A549 (cell line): ENCODE measurements around the gene PEX11B. TPM values are rescaled to one million over a fixed set of nuclear protein-coding genes. Genes with fewer than 3 reads are reported as not detected.

Experiments
- ATAC-seq, 2 experiments: fragments of 200-7000 bp in 1 of 2; fragments of >200 bp in 1 of 2; cut with Nextera tagmentation in 1 of 2; cut with Tn5 transposase in 1 of 2; 3 replicates each; pipeline versions ENCODE4 v1.8.0 to v1.9.1; 2018 to 2020; ENCODE audit warnings: mild to moderate bottlenecking in 1 of 2, moderate library complexity in 1 of 2
- CTCF ChIA-PET: fragments of 300-600 bp; sonication (Branson Sonifier 250); formaldehyde crosslinking; extraction: SDS; loops from one replicate; lab custom pipeline; 2021; ENCODE audit warnings: antibody characterized with exemption, inconsistent platforms; lab: Yijun Ruan, JAX
- POLR2A ChIA-PET: fragments of 350-600 bp; formaldehyde crosslinking; extraction: SDS; loops from one replicate; lab custom pipeline; 2021; ENCODE audit warnings: antibody characterized with exemption, inconsistent platforms; lab: Yijun Ruan, JAX
- DNase-seq, 2 experiments: peaks; one replicate each; pipeline versions ENCODE4 v3.0.0 to v3.0.0-alpha.2; 2011 to 2016; ENCODE audit warnings: low read depth in 1 of 2, low spot score in 1 of 2
- FAIRE-seq: peaks from 2 replicates; lab custom pipeline; 2011; peaks lifted over from hg19 to GRCh38; lab: Jason Lieb, UNC
- H3K27ac ChIP-seq, 2 experiments: fragments of >200 bp; sonication (Bioruptor Twin); formaldehyde crosslinking; 3 replicates each; pipeline ENCODE4 v1.5.1; 2016 to 2017
- H3K4me1 ChIP-seq: fragments of >200 bp; sonication (Bioruptor Twin); formaldehyde crosslinking; 3 replicates; pipeline ENCODE4 v1.6.1; 2016
- H3K4me2 ChIP-seq: fragments of >200 bp; sonication (Bioruptor Twin); formaldehyde crosslinking; 3 replicates; pipeline ENCODE4 v1.6.1; 2016
- H3K4me3 ChIP-seq: fragments of >200 bp; sonication (Bioruptor Twin); formaldehyde crosslinking; 3 replicates; pipeline ENCODE4 v1.5.1; 2016
- H3K9me3 ChIP-seq: fragments of >200 bp; sonication (Bioruptor Twin); formaldehyde crosslinking; 3 replicates; pipeline ENCODE4 v1.6.1; 2016
- ATOH8 ChIP-seq: fragments of 250-450 bp; sonication (Bioruptor Pico); IDR thresholded peaks from 2 replicates; pipeline ENCODE4 v1.5.0; 2020; ENCODE audit warnings: low read depth, mild to moderate bottlenecking, moderate library complexity
- BHLHE40 ChIP-seq: IDR thresholded peaks from 2 replicates; pipeline ENCODE4 v1.6.1; 2012; ENCODE audit warnings: low read depth, low read length, inconsistent platforms
- CBX8 ChIP-seq: fragments of 200-600 bp; sonication (generic); IDR thresholded peaks from 2 replicates; pipeline ENCODE4 v1.6.1; 2016
- CHD2 ChIP-seq: fragments of 150-350 bp; IDR thresholded peaks from 2 replicates; pipeline ENCODE4 v1.6.1; 2014; ENCODE audit warnings: low read length; ENCODE audit not compliant: partially characterized antibody
- CTCF ChIP-seq: fragments of >200 bp; sonication (Bioruptor Twin); formaldehyde crosslinking; IDR thresholded peaks from 3 replicates; pipeline ENCODE4 v1.5.1; 2016
- E2F6 ChIP-seq: IDR thresholded peaks from 2 replicates; pipeline ENCODE4 v1.6.1; 2012; ENCODE audit warnings: low read depth, borderline replicate concordance
- EHF ChIP-seq: fragments of 250-450 bp; sonication (Bioruptor Pico); IDR thresholded peaks from 2 replicates; pipeline ENCODE4 v1.5.0; 2020; ENCODE audit warnings: mild to moderate bottlenecking
- EHMT2 ChIP-seq: fragments of 200-600 bp; sonication (generic); IDR thresholded peaks from 2 replicates; pipeline ENCODE4 v1.6.1; 2016; ENCODE audit warnings: antibody characterized with exemption, low read depth, mild to moderate bottlenecking, moderate library complexity
- EP300 ChIP-seq, 2 experiments: fragments of >200 bp; sonication (Bioruptor Twin); formaldehyde crosslinking; IDR thresholded peaks; 2 replicates in 1 of 2; 3 replicates in 1 of 2; pipeline ENCODE4 v1.6.1; 2016 to 2017
- GATA3 ChIP-seq: IDR thresholded peaks from 2 replicates; pipeline ENCODE4 v1.6.1; 2012; ENCODE audit warnings: borderline replicate concordance
- HDAC2 ChIP-seq: fragments of 200-600 bp; sonication (generic); IDR thresholded peaks from 2 replicates; pipeline ENCODE4 v1.6.1; 2016
- JUN ChIP-seq, 2 experiments: fragments of >200 bp; sonication (Bioruptor Twin); formaldehyde crosslinking; IDR thresholded peaks; 2 replicates in 1 of 2; 3 replicates in 1 of 2; pipeline ENCODE4 v1.6.1; 2016 to 2017
- JUNB ChIP-seq: fragments of >200 bp; sonication (Bioruptor Twin); formaldehyde crosslinking; IDR thresholded peaks from 2 replicates; pipeline ENCODE4 v1.6.1; 2016
- KDM1A ChIP-seq: fragments of 200-600 bp; sonication (generic); IDR thresholded peaks from 2 replicates; pipeline ENCODE4 v1.6.1; 2016; ENCODE audit warnings: low read depth, mild to moderate bottlenecking
- MAFK ChIP-seq: fragments of 450-650 bp; IDR thresholded peaks from 2 replicates; pipeline ENCODE4 v1.6.1; 2014; ENCODE audit not compliant: partially characterized antibody
- MAX ChIP-seq: IDR thresholded peaks from 2 replicates; pipeline ENCODE4 v1.6.1; 2012
- NFE2L2 ChIP-seq: fragments of 150-350 bp; conservative IDR thresholded peaks from 2 replicates; pipeline ENCODE4 v1.6.1; 2014; ENCODE audit warnings: low read length
- NPAS2 ChIP-seq: fragments of 250-450 bp; sonication (Bioruptor Pico); IDR thresholded peaks from 2 replicates; pipeline ENCODE4 v1.8.0; 2022; ENCODE audit warnings: mild to moderate bottlenecking, moderate library complexity, borderline replicate concordance
- NR3C1 ChIP-seq: fragments of >200 bp; sonication (Bioruptor Twin); formaldehyde crosslinking; IDR thresholded peaks from 3 replicates; pipeline ENCODE4 v1.6.1; 2017
- PBX3 ChIP-seq: IDR thresholded peaks from 2 replicates; pipeline ENCODE4 v1.6.1; 2012
- RCOR1 ChIP-seq: fragments of 150-350 bp; IDR thresholded peaks from 2 replicates; pipeline ENCODE4 v1.6.1; 2014; ENCODE audit warnings: antibody characterized with exemption, low read length, low read depth
- TFCP2L1 ChIP-seq: fragments of 250-450 bp; sonication (Bioruptor Pico); IDR thresholded peaks from 2 replicates; pipeline ENCODE4 v1.5.0; 2021; ENCODE audit warnings: mild to moderate bottlenecking
- ZFP36 ChIP-seq: fragments of 450-650 bp; IDR thresholded peaks from 2 replicates; pipeline ENCODE4 v1.6.1; 2014; ENCODE audit warnings: borderline replicate concordance; ENCODE audit not compliant: partially characterized antibody
- WGBS: methylation state at CpG from one replicate; pipeline ENCODE4 v1.1.6; 2017; ENCODE audit errors: missing lambda C conversion rate; 5-methylcytosine and 5-hydroxymethylcytosine counted together
- polyA plus RNA-seq, 4 experiments: library from polyadenylated mRNA; depleted of rRNA in 3 of 4; stranded (reverse); fragments of >200 nt; fragmentation: RNase III in 1 of 4; extraction: RNeasy Plus Mini Kit Qiagen cat#74134 plus additional on column Dnase treatment in 1 of 4; gene quantifications; 2 replicates in 3 of 4; 3 replicates in 1 of 4; pipeline ENCODE4 v1.2.3, GENCODE V29; 2011 to 2017

PEX11B gene
- polyA plus RNA-seq, 2 of the 4 experiments (the other 2 are of a cell fraction) = 13.9 to 40.6 TPM

GRCh38 chr1:145912128-145912641 lies 6.3 kb downstream of the PEX11B start (continued):
- TF ChIP-seq NFE2L2 (no peak), MAFK (no peak)

- POLR2A ChIA-PET = interaction anchor here (1.3 kb wide), 1 partner anchor 50 kb away, joined by 4 read pairs; the partner anchor contains the start of gene PIAS3
- FAIRE-seq = no peak
- H3K9me3 ChIP-seq = no peaks in the 10 kb centered on the region
- no peak for ATAC-seq
- peaks cover 4% of the 10 kb centered on the region; the same call in 1 of the 3 replicates for H3K4me1 ChIP-seq
- H3K4me2 ChIP-seq = no peak overlapping the region
- no peak overlapping the region for H3K4me3 ChIP-seq
- 86% methylated on average over 1 of the region's 1 CpG for WGBS
- peak overlapping the region; percentile 24 to 54; a peak in 4 of 6 replicates for H3K27ac ChIP-seq
- CTCF ChIA-PET = interaction anchor here (0.8 to 13.4 kb wide), 13 partner anchors 9 to 69 kb away, joined by 3 to 429 read pairs (median 16); partner anchors contain the start of genes ANKRD35, LIX1L, NUDT17 and PEX11B
- DNase-seq = no peak
- TF ChIP-seq EP300 (IDR thresholded peaks at IDR 0.05) = no peak
- TF ChIP-seq RCOR1 = no peak
- no peak for TF ChIP-seq EHMT2
- TF ChIP-seq, all 56 proteins: peak for 0
These were observed 9.9 kb downstream of the PEX11B start for GRCh38 chr1:145908653-145909052.

- DNase-seq = no peak
- POLR2A ChIA-PET = interaction anchor here (0.6 to 1.5 kb wide), 4 partner anchors 12 to 60 kb away, joined by 3 to 6 read pairs (median 4); partner anchors contain the start of genes PEX11B and RBM8A
- TF ChIP-seq NPAS2 (CRISPR knock-in tag) = no peak
- no peak for TF ChIP-seq EHF (CRISPR knock-in tag)
- no peak for TF ChIP-seq HDAC2
- TF ChIP-seq ATOH8 (CRISPR knock-in tag) = no peak
- no peak for TF ChIP-seq CBX8
- no peak for TF ChIP-seq CHD2
- TF ChIP-seq EP300 (IDR thresholded peaks at IDR 0.05) = no peak
- no peak for TF ChIP-seq BHLHE40
- no peak for TF ChIP-seq NR3C1
- TF ChIP-seq JUN (IDR thresholded peaks at IDR 0.05) = no peak
- no peak for TF ChIP-seq PBX3
- TF ChIP-seq GATA3 = no peak
- TF ChIP-seq MAX = no peak
- no peak for TF ChIP-seq KDM1A
- TF ChIP-seq CTCF = no peak
- TF ChIP-seq ZFP36 = no peak
- TF ChIP-seq JUNB = no peak
- no peak for TF ChIP-seq TFCP2L1 (CRISPR knock-in tag)
- TF ChIP-seq E2F6 = no peak
- TF ChIP-seq, all 56 proteins: peak for 0
- no peak for ATAC-seq
- Histone ChIP-seq H3K9me3 (no peaks in the 10 kb centered on the region), H3K27ac (peak overlapping the region; percentile 39 to 42; a peak in 4 of 6 replicates), H3K4me2 (no peak overlapping the region), H3K4me3 (no peak overlapping the region), H3K4me1 (peaks cover 4% of the 10 kb centered on the region; the same call in 1 of the 3 replicates)
- no peak for FAIRE-seq
- CTCF ChIA-PET = interaction anchor here (0.6 to 13.4 kb wide), 8 partner anchors 15 to 106 kb away, joined by 3 to 429 read pairs (median 8); partner anchors contain the start of genes ANKRD35, LIX1L, NUDT17 and PIAS3
- WGBS = 86% methylated on average over 10 of the region's 10 CpGs
These were observed 11.4 kb downstream of the PEX11B start for GRCh38 chr1:145906954-145907753.
